Fibroblast of the conjunctiva (primary cell): ENCODE results near the gene BCL11B.

Experiments
- DNase-seq: peaks from one replicate; pipeline ENCODE4 v3.0.0-alpha.2; 2010; ENCODE audit warnings: low read depth

The BCL11B gene

GRCh38 chr14:99267837-99268781 is 3.9 kb downstream of the BCL11B start:
- DNase-seq: no peak

GRCh38 chr14:99267381-99267780 is 4.6 kb downstream of the BCL11B start:
- DNase-seq: no peak

- DNase-seq: peak; percentile 52
Measured at GRCh38 chr14:99266181-99267178, 5.5 kb downstream of the BCL11B start.

- no peak for DNase-seq
Measured at GRCh38 chr14:99265571-99265970, 6.4 kb downstream of the BCL11B start.

GRCh38 chr14:99264691-99265450 is 7.1 kb downstream of the BCL11B start:
- DNase-seq: no peak

- no peak for DNase-seq
Measured at GRCh38 chr14:99263564-99264330, 8.2 kb downstream of the BCL11B start.

- no peak for DNase-seq
Measured at GRCh38 chr14:99262977-99263448, 9.0 kb downstream of the BCL11B start.

GRCh38 chr14:99261912-99262787 is 9.8 kb downstream of the BCL11B start:
- DNase-seq: no peak

- DNase-seq: no peak
Measured at GRCh38 chr14:99260587-99261551, 11.1 kb downstream of the BCL11B start.

- no peak for DNase-seq
Measured at GRCh38 chr14:99260116-99260515, 11.9 kb downstream of the BCL11B start.

- no peak for DNase-seq
Measured at GRCh38 chr14:99258876-99259726, 12.9 kb downstream of the BCL11B start.

GRCh38 chr14:99258341-99258861 is 13.6 kb downstream of the BCL11B start:
- no peak for DNase-seq

- no peak for DNase-seq
Measured at GRCh38 chr14:99257673-99258221, 14.2 kb downstream of the BCL11B start.

GRCh38 chr14:99257122-99257672 is 14.8 kb downstream of the BCL11B start:
- no peak for DNase-seq

GRCh38 chr14:99256483-99256874 is 15.5 kb downstream of the BCL11B start:
- DNase-seq: no peak

- DNase-seq: no peak
Measured at GRCh38 chr14:99255621-99256482, 16.1 kb downstream of the BCL11B start.
